ENCODE results near the gene C10orf71. TPM values are rescaled to one million over a fixed set of nuclear protein-coding genes. Genes with fewer than 3 reads are reported as not detected.

Gene C10orf71
- total RNA-seq, 2 donors from 2014 or later: 0.14 TPM; not detected in 1

GRCh38 chr10:49292565-49293207, 6.3 kb upstream of the C10orf71 start:
- Histone ChIP-seq H3K4me1 (ENCODE audit: control insufficient read depth in 1 of 2, low read depth in 2 of 2) (peaks cover 0 to 9% of the 10 kb centered on the region in 2 donors), H3K27me3 (replicated peaks; ENCODE audit: insufficient read depth) (no peaks in the 10 kb centered on the region), H3K36me3 (no peaks in the 10 kb centered on the region), H3K9me3 (no peaks in the 10 kb centered on the region), H3K4me3 (no peak overlapping the region), H3K27ac (no peak overlapping the region)
- ATAC-seq (ENCODE audit: insufficient number of reproducible peaks, low FRiP score, low read depth) (no peak), DNase-seq (ENCODE audit: low spot score) (no peak)
- TF ChIP-seq, protein P1, sequence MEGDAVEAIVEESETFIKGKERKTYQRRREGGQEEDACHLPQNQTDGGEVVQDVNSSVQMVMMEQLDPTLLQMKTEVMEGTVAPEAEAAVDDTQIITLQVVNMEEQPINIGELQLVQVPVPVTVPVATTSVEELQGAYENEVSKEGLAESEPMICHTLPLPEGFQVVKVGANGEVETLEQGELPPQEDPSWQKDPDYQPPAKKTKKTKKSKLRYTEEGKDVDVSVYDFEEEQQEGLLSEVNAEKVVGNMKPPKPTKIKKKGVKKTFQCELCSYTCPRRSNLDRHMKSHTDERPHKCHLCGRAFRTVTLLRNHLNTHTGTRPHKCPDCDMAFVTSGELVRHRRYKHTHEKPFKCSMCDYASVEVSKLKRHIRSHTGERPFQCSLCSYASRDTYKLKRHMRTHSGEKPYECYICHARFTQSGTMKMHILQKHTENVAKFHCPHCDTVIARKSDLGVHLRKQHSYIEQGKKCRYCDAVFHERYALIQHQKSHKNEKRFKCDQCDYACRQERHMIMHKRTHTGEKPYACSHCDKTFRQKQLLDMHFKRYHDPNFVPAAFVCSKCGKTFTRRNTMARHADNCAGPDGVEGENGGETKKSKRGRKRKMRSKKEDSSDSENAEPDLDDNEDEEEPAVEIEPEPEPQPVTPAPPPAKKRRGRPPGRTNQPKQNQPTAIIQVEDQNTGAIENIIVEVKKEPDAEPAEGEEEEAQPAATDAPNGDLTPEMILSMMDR (IDR thresholded peaks at IDR 0.05): no peak

DNA sequence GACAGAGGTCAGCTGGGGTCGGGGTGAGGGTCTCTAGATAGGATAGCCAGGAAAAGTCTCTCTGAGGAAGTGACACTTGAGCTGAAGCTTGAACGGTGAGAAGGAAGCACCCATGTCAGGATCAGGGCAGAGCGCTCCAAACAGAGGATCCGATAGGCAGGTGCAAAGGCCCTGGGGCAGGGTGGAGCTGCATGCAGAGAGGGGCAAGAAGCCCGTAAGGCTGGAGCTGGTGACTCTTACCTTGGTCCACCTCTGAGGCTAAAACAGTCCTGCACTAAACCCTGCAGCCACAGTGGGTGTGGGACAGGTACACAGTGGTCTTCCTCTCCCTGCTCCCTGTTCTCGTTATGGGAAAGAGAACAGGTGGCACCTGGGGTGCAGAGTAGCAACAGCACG, 5.8 kb upstream of the C10orf71 start:
- DNase-seq (ENCODE audit: low spot score): no peak
- Histone ChIP-seq H3K36me3 (no peaks in the 10 kb centered on the region), H3K4me3 (no peak overlapping the region), H3K27ac (no peak overlapping the region), H3K27me3 (replicated peaks; ENCODE audit: insufficient read depth) (no peaks in the 10 kb centered on the region), H3K4me1 (ENCODE audit: control insufficient read depth in 1 of 2, low read depth in 2 of 2) (peaks cover 4 to 14% of the 10 kb centered on the region in 2 donors), H3K9me3 (no peaks in the 10 kb centered on the region)
- ATAC-seq (ENCODE audit: insufficient number of reproducible peaks, low FRiP score, low read depth): no peak
- TF ChIP-seq, protein P1 (IDR thresholded peaks at IDR 0.05): no peak

DNA sequence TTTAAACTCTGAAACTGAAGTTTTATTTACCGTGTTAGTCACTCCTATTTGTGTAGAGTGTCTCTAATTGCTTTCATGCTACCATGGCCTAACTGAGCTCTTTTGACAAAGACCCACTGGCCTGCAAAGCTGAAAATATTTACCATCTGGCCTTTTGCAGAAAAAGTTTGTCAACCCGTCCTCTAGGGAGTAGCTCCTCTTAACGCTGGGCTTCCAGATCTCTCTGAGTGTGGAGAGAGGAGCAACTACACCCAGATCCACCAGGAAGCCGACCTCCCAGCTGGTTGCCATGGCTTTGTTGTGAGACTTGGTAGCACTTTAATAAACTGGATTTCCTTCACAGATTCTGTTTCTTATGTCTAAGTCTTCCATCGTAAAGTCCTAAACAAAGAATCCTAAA, 4.2 kb upstream of the C10orf71 start:
- Histone ChIP-seq H3K4me3 (no peak overlapping the region), H3K4me1 (ENCODE audit: control insufficient read depth in 1 of 2, low read depth in 2 of 2) (peaks cover 6 to 25% of the 10 kb centered on the region in 2 donors), H3K36me3 (no peaks in the 10 kb centered on the region), H3K27ac (no peak overlapping the region), H3K27me3 (replicated peaks; ENCODE audit: insufficient read depth) (no peaks in the 10 kb centered on the region), H3K9me3 (no peaks in the 10 kb centered on the region)
- TF ChIP-seq, protein P1 (IDR thresholded peaks at IDR 0.05): no peak
- DNase-seq (ENCODE audit: low spot score): no peak
- no peak for ATAC-seq (ENCODE audit: insufficient number of reproducible peaks, low FRiP score, low read depth)

DNA sequence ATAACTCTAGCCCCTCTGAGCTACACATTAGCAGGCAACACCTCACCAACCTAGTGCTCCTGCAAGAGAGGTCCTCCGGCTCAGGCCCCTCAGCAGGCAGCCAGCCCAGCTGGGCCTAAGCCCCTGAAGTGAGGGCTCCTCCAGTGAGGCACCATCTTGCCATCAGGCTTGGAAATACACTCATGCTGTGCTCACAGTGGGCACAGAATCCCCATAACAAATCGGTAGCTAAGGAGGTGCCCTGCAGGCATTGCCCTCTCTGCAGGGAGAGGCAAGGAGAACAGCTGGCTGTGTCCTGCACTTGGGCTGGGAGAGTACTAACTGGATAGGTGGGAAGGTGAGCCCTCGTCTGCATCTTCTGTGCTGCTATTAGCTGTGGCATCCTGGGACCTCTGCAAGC, 3.7 kb upstream of the C10orf71 start:
- DNase-seq (ENCODE audit: low spot score) (no peak), ATAC-seq (ENCODE audit: insufficient number of reproducible peaks, low FRiP score, low read depth) (no peak)
- Histone ChIP-seq H3K4me3 (no peak overlapping the region), H3K36me3 (no peaks in the 10 kb centered on the region), H3K4me1 (ENCODE audit: control insufficient read depth in 1 of 2, low read depth in 2 of 2) (peaks cover 6 to 31% of the 10 kb centered on the region in 2 donors), H3K27me3 (replicated peaks; ENCODE audit: insufficient read depth) (no peaks in the 10 kb centered on the region), H3K27ac (no peak overlapping the region), H3K9me3 (no peaks in the 10 kb centered on the region)
- TF ChIP-seq, protein P1 (IDR thresholded peaks at IDR 0.05): no peak

GRCh38 chr10:49296382-49296781, 2.6 kb upstream of the C10orf71 start:
- Histone ChIP-seq H3K4me1 (ENCODE audit: control insufficient read depth in 1 of 2, low read depth in 2 of 2) (peaks cover 6 to 38% of the 10 kb centered on the region in 2 donors), H3K4me3 (no peak overlapping the region), H3K27me3 (replicated peaks; ENCODE audit: insufficient read depth) (no peaks in the 10 kb centered on the region), H3K27ac (no peak overlapping the region), H3K36me3 (no peaks in the 10 kb centered on the region), H3K9me3 (no peaks in the 10 kb centered on the region)
- TF ChIP-seq, protein P1 (IDR thresholded peaks at IDR 0.05): no peak
- no peak for DNase-seq (ENCODE audit: low spot score)
- ATAC-seq (ENCODE audit: insufficient number of reproducible peaks, low FRiP score, low read depth): no peak

All from thoracic aorta (tissue), 2 donors.